Astrocyte (in vitro differentiated cells and primary cell): ENCODE results near the gene OSER1. TPM values are rescaled to one million over a fixed set of nuclear protein-coding genes. Genes with fewer than 3 reads are reported as not detected.

Experiments
- DNase-seq: peaks from one replicate; pipeline ENCODE4 v3.0.0-alpha.2; 2010; ENCODE audit warnings: low read depth
- FAIRE-seq: peaks from 2 replicates; lab custom pipeline; 2011; peaks lifted over from hg19 to GRCh38; lab: Jason Lieb, UNC
- H2AFZ ChIP-seq: 2 replicates; pipeline ENCODE4 v1.6.0; 2012; ENCODE audit warnings: low read depth, low read length, inconsistent platforms
- H3K27ac ChIP-seq: 2 replicates; pipeline ENCODE4 v1.5.1; 2011; ENCODE audit warnings: low read depth, low read length, inconsistent platforms
- H3K27me3 ChIP-seq: 2 replicates; pipeline ENCODE4 v1.6.0; 2011; ENCODE audit warnings: low read length, inconsistent platforms; ENCODE audit not compliant: insufficient read depth
- H3K36me3 ChIP-seq: 2 replicates; pipeline ENCODE4 v1.5.1; 2011; ENCODE audit warnings: low read length, inconsistent platforms; ENCODE audit not compliant: insufficient read depth
- H3K4me1 ChIP-seq: 2 replicates; pipeline ENCODE4 v1.5.1; 2011; ENCODE audit warnings: low read length, inconsistent platforms; ENCODE audit not compliant: insufficient read depth
- H3K4me2 ChIP-seq: 2 replicates; pipeline ENCODE4 v1.6.0; 2012; ENCODE audit warnings: low read length, inconsistent platforms
- H3K4me3 ChIP-seq: 2 replicates; pipeline ENCODE4 v1.5.1; 2011; ENCODE audit warnings: low read depth, mild to moderate bottlenecking, low read length, inconsistent platforms; ENCODE audit not compliant: insufficient read depth
- H3K79me2 ChIP-seq: 2 replicates; pipeline ENCODE4 v1.6.0; 2012; ENCODE audit warnings: mild to moderate bottlenecking, low read length, inconsistent platforms; ENCODE audit not compliant: insufficient read depth
- H3K9ac ChIP-seq: 2 replicates; pipeline ENCODE4 v1.6.0; 2012; ENCODE audit warnings: mild to moderate bottlenecking, low read length, inconsistent platforms
- H3K9me3 ChIP-seq: 2 replicates; pipeline ENCODE4 v1.5.1; 2012; ENCODE audit warnings: low read depth, mild to moderate bottlenecking, low read length, inconsistent platforms; ENCODE audit not compliant: insufficient read depth
- H4K20me1 ChIP-seq: 2 replicates; pipeline ENCODE4 v1.6.0; 2012; ENCODE audit warnings: low read length, inconsistent platforms; ENCODE audit not compliant: insufficient read depth
- H3K27ac Mint-ChIP-seq: one replicate; pipeline ENCODE4 v1.8.0; 2021; ENCODE audit warnings: mild to moderate bottlenecking, mixed read lengths; ENCODE audit not compliant: unreplicated experiment
- H3K27me3 Mint-ChIP-seq: one replicate; pipeline ENCODE4 v1.8.0; 2021; ENCODE audit warnings: low read depth, mixed read lengths; ENCODE audit not compliant: unreplicated experiment
- H3K36me3 Mint-ChIP-seq: one replicate; pipeline ENCODE4 v1.8.0; 2021; ENCODE audit warnings: low read depth, mixed read lengths; ENCODE audit not compliant: unreplicated experiment
- H3K4me1 Mint-ChIP-seq: one replicate; pipeline ENCODE4 v1.8.0; 2021; ENCODE audit warnings: low read depth, mixed read lengths; ENCODE audit not compliant: unreplicated experiment
- H3K4me3 Mint-ChIP-seq: one replicate; pipeline ENCODE4 v1.8.0; 2021; ENCODE audit warnings: mild to moderate bottlenecking, moderate library complexity, mixed read lengths; ENCODE audit not compliant: unreplicated experiment
- H3K9me3 Mint-ChIP-seq: one replicate; pipeline ENCODE4 v1.8.0; 2021; ENCODE audit warnings: mild to moderate bottlenecking, mixed read lengths; ENCODE audit not compliant: unreplicated experiment
- EZH2 ChIP-seq: IDR thresholded peaks from 2 replicates; pipeline ENCODE4 v1.6.1; 2012; ENCODE audit warnings: mild to moderate bottlenecking, low read length, inconsistent platforms; ENCODE audit not compliant: insufficient read depth
- total RNA-seq: library from RNA; stranded (reverse); gene quantifications from 2 replicates; pipeline ENCODE4 v1.2.1, GENCODE V29; 2021
- TF ChIP-seq, protein P1 (sequence below): IDR thresholded peaks from 2 replicates; pipeline ENCODE4 v1.5.1; 2011; ENCODE audit warnings: low read depth, mild to moderate bottlenecking, inconsistent platforms, low read length, moderate library complexity; ENCODE audit not compliant: insufficient read depth

Gene OSER1
- total RNA-seq, 1 donor from 2014 or later, result 30.9 TPM

DNA sequence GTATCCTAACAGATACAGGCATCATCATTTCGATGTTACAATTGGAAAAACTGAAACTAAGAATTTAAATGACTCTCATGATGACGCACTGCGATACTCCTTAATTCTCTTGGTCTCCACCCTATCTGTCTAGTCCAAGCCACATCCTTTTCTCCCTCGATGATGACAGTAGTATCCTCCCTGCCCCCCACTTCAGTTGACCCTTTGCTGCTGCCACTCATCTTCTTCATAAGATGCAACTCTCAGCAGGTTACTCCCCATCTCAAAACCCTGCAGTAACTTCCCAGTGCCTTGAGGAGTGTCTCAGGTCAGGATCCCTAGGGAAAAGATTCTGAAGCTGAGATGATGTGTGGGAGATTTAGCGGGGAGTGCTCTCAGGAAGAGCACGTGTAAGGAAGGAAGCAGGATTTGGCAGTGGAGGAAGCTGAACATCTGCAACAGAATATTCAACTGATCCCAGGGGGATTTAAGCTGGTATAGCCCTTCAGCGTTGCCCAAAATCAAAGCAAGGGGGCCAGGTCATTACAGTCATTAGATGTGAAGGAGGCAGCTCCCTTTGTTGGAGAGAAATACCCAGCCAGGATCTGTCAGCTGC is 39.7 kb downstream of the OSER1 start:
- Histone ChIP-seq H3K79me2 (no peaks in the 10 kb centered on the region), H3K4me3 (no peak overlapping the region), H4K20me1 (no peaks in the 10 kb centered on the region), H3K27me3 (no peaks in the 10 kb centered on the region), H3K9me3 (no peaks in the 10 kb centered on the region), H2AFZ (no peak overlapping the region), H3K27ac (no peak overlapping the region), H3K9ac (no peak overlapping the region), H3K4me1 (peaks cover 24% of the 10 kb centered on the region), H3K36me3 (no peaks in the 10 kb centered on the region), H3K4me2 (no peak overlapping the region)
- no peak for TF ChIP-seq EZH2
- TF ChIP-seq, protein P1, sequence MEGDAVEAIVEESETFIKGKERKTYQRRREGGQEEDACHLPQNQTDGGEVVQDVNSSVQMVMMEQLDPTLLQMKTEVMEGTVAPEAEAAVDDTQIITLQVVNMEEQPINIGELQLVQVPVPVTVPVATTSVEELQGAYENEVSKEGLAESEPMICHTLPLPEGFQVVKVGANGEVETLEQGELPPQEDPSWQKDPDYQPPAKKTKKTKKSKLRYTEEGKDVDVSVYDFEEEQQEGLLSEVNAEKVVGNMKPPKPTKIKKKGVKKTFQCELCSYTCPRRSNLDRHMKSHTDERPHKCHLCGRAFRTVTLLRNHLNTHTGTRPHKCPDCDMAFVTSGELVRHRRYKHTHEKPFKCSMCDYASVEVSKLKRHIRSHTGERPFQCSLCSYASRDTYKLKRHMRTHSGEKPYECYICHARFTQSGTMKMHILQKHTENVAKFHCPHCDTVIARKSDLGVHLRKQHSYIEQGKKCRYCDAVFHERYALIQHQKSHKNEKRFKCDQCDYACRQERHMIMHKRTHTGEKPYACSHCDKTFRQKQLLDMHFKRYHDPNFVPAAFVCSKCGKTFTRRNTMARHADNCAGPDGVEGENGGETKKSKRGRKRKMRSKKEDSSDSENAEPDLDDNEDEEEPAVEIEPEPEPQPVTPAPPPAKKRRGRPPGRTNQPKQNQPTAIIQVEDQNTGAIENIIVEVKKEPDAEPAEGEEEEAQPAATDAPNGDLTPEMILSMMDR, result no peak
- no peak overlapping the region for H3K27ac Mint-ChIP-seq
- peaks cover 3% of the 10 kb centered on the region for H3K9me3 Mint-ChIP-seq
- DNase-seq, result no peak
- peaks cover 7% of the 10 kb centered on the region for H3K36me3 Mint-ChIP-seq
- no peaks in the 10 kb centered on the region for H3K27me3 Mint-ChIP-seq
- peaks cover 29% of the 10 kb centered on the region for H3K4me1 Mint-ChIP-seq
- no peak overlapping the region for H3K4me3 Mint-ChIP-seq
- FAIRE-seq, result no peak

DNA sequence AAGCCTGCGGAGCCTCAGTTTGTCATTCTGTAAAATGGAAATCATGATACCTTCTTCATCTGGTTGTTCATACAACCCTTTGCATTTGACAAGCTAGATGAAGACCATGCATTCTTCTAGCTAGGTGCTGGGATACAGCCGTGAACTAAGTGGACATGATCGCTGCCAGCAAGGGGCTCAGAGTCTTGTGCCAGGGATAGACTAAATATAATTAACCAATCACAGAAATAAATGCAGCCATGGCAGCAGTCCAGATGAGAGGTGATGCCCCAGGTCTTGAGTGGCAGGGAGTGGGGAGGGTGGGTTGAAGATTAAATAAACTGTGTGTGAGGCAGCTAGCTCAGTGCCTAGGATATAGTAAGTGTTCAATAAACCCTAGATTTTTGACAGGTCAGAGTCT is 42.8 kb downstream of the OSER1 start:
- H3K9me3 ChIP-seq, result no peaks in the 10 kb centered on the region
- Mint-ChIP-seq H3K4me1 (peaks cover 38% of the 10 kb centered on the region), H3K4me3 (no peak overlapping the region), H3K36me3 (peaks cover 7% of the 10 kb centered on the region), H3K9me3 (peaks cover 2% of the 10 kb centered on the region), H3K27me3 (no peaks in the 10 kb centered on the region), H3K27ac (peak overlapping the region; percentile 4)
- H3K27me3 ChIP-seq, result no peaks in the 10 kb centered on the region
- no peak overlapping the region for H2AFZ ChIP-seq
- no peak for TF ChIP-seq EZH2
- TF ChIP-seq, protein P1, result no peak
- DNase-seq, result no peak
- H3K27ac ChIP-seq, result no peak overlapping the region
- H3K9ac ChIP-seq, result no peak overlapping the region
- no peak for FAIRE-seq
- H4K20me1 ChIP-seq, result no peaks in the 10 kb centered on the region
- no peaks in the 10 kb centered on the region for H3K79me2 ChIP-seq
- no peak overlapping the region for H3K4me2 ChIP-seq
- no peaks in the 10 kb centered on the region for H3K36me3 ChIP-seq
- no peak overlapping the region for H3K4me3 ChIP-seq
- H3K4me1 ChIP-seq, result peaks cover 34% of the 10 kb centered on the region

DNA sequence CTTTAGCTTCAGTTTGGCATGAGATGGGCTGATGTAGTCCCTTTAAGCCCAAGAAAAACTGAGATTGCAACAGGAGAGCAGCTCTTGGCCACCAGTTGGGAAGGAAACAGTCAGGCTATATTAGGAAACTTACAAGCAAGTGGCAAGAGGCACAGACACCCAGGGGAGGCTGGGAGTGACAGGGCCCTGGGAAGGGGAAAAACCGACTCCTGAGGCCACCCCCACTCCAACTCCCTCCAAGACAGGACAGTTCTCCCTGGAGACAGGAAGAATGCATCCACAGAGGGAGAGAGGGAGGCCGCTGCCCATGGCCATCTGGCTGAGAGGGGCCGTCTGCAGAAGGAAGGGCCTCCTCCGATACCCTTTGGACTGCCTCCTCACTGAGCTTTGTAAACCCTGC is 44.1 kb downstream of the OSER1 start:
- Mint-ChIP-seq H3K4me1 (peaks cover 32% of the 10 kb centered on the region), H3K9me3 (peaks cover 6% of the 10 kb centered on the region), H3K4me3 (no peak overlapping the region), H3K27ac (peak overlapping the region; percentile 89), H3K27me3 (peaks cover 1% of the 10 kb centered on the region), H3K36me3 (peaks cover 6% of the 10 kb centered on the region)
- peaks cover 29% of the 10 kb centered on the region for H3K4me1 ChIP-seq
- H3K27ac ChIP-seq, result peak overlapping the region; percentile 82
- peak; percentile 65 for DNase-seq
- peak overlapping the region; percentile 58 for H3K9ac ChIP-seq
- H3K4me2 ChIP-seq, result peak overlapping the region; percentile 72
- no peaks in the 10 kb centered on the region for H4K20me1 ChIP-seq
- no peaks in the 10 kb centered on the region for H3K9me3 ChIP-seq
- no peaks in the 10 kb centered on the region for H3K79me2 ChIP-seq
- TF ChIP-seq, protein P1, result no peak
- no peak for TF ChIP-seq EZH2
- FAIRE-seq, result no peak
- H3K4me3 ChIP-seq, result peak overlapping the region; percentile 12
- H3K27me3 ChIP-seq, result no peaks in the 10 kb centered on the region
- no peaks in the 10 kb centered on the region for H3K36me3 ChIP-seq
- peak overlapping the region; percentile 34 for H2AFZ ChIP-seq
